Body of pancreas (tissue), 4 donors: Measurements from ENCODE around the gene FBRSL1.

ENCODE experiments used
- POLR2A ChIP-seq, 3 donors: fragments of 450-650 bp; IDR thresholded peaks; one replicate each; pipeline ENCODE4 v1.6.1; 2016; ENCODE audit warnings: antibody characterized with exemption in 3 of 3, mild to moderate bottlenecking in 2 of 3
- TF ChIP-seq, protein P1 (sequence below), 7 experiments: fragments of 450-650 bp in 4 of 7; fragments of 200-600 bp in 3 of 7; sonication (generic) in 3 of 7; IDR thresholded peaks; one replicate each; pipeline ENCODE4 v1.5.1; 2016 to 2019; ENCODE audit warnings: antibody characterized with exemption in 7 of 7

DNA sequence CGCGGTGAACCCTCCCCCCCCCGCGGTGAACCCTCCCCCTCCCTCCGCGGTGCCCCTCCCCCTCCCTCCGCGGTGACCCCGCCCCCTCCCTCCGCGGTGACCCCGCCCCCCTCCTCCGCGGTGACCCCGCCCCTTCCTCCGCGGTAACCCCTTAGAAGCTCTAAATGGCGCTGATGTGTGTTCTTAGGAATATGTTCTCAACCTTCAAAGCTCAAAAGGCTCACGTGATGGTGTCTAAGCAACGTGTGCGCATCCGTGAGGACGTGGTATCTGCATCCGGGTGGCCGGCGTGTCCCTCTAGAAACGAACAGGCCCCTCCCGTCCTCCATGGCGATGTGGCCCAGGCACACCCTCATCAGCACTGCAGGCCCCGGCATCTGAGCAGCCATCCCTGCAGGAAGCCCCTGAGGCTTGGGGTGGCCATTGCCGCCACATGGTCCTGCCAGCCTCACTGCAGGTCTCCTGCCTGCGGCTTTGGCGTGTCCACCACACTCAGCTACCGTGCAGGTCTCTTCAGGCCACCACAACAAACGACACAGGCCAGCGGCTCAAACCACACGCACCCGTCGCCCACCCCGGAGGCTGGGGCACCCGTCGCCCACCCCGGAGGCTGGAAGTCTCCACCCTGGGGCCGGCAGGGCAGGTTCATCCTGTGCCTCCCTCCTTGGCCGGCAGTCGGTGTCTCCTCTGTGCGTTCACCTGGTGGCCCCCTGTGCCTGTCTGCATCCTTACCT lies 14.5 kb upstream of the FBRSL1 start:
- no peak for TF ChIP-seq POLR2A (IDR thresholded peaks at IDR 0.05)
- TF ChIP-seq, protein P1, sequence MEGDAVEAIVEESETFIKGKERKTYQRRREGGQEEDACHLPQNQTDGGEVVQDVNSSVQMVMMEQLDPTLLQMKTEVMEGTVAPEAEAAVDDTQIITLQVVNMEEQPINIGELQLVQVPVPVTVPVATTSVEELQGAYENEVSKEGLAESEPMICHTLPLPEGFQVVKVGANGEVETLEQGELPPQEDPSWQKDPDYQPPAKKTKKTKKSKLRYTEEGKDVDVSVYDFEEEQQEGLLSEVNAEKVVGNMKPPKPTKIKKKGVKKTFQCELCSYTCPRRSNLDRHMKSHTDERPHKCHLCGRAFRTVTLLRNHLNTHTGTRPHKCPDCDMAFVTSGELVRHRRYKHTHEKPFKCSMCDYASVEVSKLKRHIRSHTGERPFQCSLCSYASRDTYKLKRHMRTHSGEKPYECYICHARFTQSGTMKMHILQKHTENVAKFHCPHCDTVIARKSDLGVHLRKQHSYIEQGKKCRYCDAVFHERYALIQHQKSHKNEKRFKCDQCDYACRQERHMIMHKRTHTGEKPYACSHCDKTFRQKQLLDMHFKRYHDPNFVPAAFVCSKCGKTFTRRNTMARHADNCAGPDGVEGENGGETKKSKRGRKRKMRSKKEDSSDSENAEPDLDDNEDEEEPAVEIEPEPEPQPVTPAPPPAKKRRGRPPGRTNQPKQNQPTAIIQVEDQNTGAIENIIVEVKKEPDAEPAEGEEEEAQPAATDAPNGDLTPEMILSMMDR (IDR thresholded peaks at IDR 0.05), result no peak
